ENCODE data around the gene LGSN.
"Not testable (repeated sequence)": the region's sequence is repeated elsewhere in the genome, so short reads cannot be mapped to it uniquely, and the experiment has no call there.

LGSN gene

GRCh38 chr6:63306420-63306819, 13.4 kb downstream of the LGSN start:
- DNase-seq (ENCODE audit: low read depth): no peak

- DNase-seq (ENCODE audit: low read depth): no peak
These were observed 14.5 kb downstream of the LGSN start for GRCh38 chr6:63305277-63305676.

- DNase-seq (ENCODE audit: low read depth): no peak
These were observed 16.3 kb downstream of the LGSN start for GRCh38 chr6:63303476-63303875.

GRCh38 chr6:63299667-63300066, 20.1 kb downstream of the LGSN start:
- DNase-seq (ENCODE audit: low read depth): no peak

- no peak for DNase-seq (ENCODE audit: low read depth)
These were observed 24.1 kb downstream of the LGSN start for GRCh38 chr6:63295553-63296194.

GRCh38 chr6:63290492-63291058, 29.2 kb downstream of the LGSN start:
- no peak for DNase-seq (ENCODE audit: low read depth)

- DNase-seq (ENCODE audit: low read depth): no peak
These were observed 30.4 kb downstream of the LGSN start for GRCh38 chr6:63289269-63289872.

GRCh38 chr6:63280639-63281180, 39.1 kb downstream of the LGSN start:
- no peak for DNase-seq (ENCODE audit: low read depth)

- no peak for DNase-seq (ENCODE audit: low read depth)
These were observed 40.9 kb downstream of the LGSN start for GRCh38 chr6:63278916-63279315.

GRCh38 chr6:63275953-63276352, 43.8 kb downstream of the LGSN start:
- DNase-seq (ENCODE audit: low read depth): no peak

GRCh38 chr6:63274795-63275430, 44.9 kb downstream of the LGSN start:
- DNase-seq (ENCODE audit: low read depth): not testable (repeated sequence)

- no peak for DNase-seq (ENCODE audit: low read depth)
These were observed 47.4 kb downstream of the LGSN start for GRCh38 chr6:63272397-63272796.

GRCh38 chr6:63269470-63269869, 50.3 kb downstream of the LGSN start:
- DNase-seq (ENCODE audit: low read depth): no peak

- no peak for DNase-seq (ENCODE audit: low read depth)
These were observed 51.2 kb downstream of the LGSN start for GRCh38 chr6:63268574-63268973.

GRCh38 chr6:63267828-63268227, 52.0 kb downstream of the LGSN start:
- DNase-seq (ENCODE audit: low read depth): no peak

GRCh38 chr6:63267046-63267445, 52.7 kb downstream of the LGSN start:
- DNase-seq (ENCODE audit: low read depth): no peak

- no peak for DNase-seq (ENCODE audit: low read depth)
These were observed 56.3 kb downstream of the LGSN start for GRCh38 chr6:63263444-63263843.

GRCh38 chr6:63261820-63262219, 58.0 kb downstream of the LGSN start:
- no peak for DNase-seq (ENCODE audit: low read depth)

- no peak for DNase-seq (ENCODE audit: low read depth)
These were observed 60.6 kb downstream of the LGSN start for GRCh38 chr6:63259153-63259552.

GRCh38 chr6:63249875-63250482, 69.8 kb downstream of the LGSN start:
- no peak for DNase-seq (ENCODE audit: low read depth)

GRCh38 chr6:63246581-63246980, 73.2 kb downstream of the LGSN start:
- DNase-seq (ENCODE audit: low read depth): no peak

GRCh38 chr6:63245909-63246308, 73.9 kb downstream of the LGSN start:
- no peak for DNase-seq (ENCODE audit: low read depth)

- no peak for DNase-seq (ENCODE audit: low read depth)
These were observed 74.4 kb downstream of the LGSN start for GRCh38 chr6:63245420-63245819.
